ENCODE data around the gene HOXB2.

GRCh38 chr17:48589060-48589830 is 44.3 kb upstream of the HOXB2 start:
- TF ChIP-seq CTCF (conservative IDR thresholded peaks at IDR 0.05; ENCODE audit: low read length) = no peak
- TF ChIP-seq EZH2phosphoT487 (IDR thresholded peaks at IDR 0.05; ENCODE audit: borderline replicate concordance) = no peak
